ENCODE results near the gene OR2T11.
"Not testable (repeated sequence)": the region's sequence is repeated elsewhere in the genome, so short reads cannot be mapped to it uniquely, and the experiment has no call there.

OR2T11 gene

DNA sequence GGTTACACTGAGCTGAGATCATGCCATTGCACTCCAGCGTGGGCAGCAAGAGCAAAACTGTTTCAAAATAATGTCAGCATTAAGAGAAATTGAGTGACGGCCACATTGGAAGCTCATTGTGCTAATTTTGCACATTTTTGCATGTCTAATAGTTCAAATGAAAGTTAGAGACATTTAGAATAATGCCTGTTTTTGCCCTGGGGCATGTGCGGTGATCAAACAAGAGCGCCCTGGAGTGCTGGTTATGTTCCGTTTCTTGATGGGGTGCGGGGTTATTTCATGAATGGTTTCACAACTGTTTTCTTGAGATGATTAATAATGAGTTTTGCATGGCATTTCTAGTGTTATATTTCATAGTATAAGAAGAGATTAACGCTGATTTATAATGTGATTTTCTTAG lies 13.1 kb downstream of the OR2T11 start:
- no peak for DNase-seq (ENCODE audit: low read depth, low spot score)

DNA sequence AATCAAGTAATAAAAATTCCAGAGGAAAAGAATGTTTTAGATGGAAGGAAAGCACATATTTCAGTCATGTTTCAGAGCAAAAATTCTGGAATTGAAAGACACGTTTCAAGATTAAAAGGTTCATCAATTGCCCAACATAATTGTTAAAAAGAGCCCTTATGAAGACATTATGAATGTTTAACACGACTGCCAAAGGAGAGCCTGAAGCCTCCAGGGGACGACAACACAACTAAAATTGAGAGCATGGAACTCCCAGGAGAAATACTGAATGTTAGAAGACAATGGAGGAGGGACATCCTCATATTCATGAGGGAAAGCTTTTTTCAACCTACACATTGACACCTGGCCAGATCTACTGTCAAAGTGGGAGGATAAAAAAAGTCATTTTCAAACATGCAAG lies 16.0 kb downstream of the OR2T11 start:
- no peak for DNase-seq (ENCODE audit: low read depth, low spot score)

DNA sequence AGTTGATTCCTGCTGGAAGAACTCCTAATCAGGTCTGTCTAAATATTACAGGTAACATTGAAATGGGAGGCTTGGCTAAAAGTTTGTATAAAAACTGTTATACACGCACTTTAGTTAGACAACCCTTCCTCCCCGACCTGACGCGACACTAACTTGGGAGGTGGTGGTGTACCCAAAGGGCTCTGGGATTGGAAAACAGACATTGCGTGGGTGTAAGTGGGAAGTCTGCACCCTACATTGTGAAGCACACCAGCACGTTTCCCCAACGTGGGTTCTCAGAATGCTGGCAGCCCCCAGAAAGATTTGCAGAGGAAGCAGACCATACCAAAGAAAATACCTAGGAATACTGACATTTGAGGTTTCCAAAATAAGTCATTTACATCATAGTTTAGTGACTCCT lies 16.8 kb downstream of the OR2T11 start:
- no peak for DNase-seq (ENCODE audit: low read depth, low spot score)

DNA sequence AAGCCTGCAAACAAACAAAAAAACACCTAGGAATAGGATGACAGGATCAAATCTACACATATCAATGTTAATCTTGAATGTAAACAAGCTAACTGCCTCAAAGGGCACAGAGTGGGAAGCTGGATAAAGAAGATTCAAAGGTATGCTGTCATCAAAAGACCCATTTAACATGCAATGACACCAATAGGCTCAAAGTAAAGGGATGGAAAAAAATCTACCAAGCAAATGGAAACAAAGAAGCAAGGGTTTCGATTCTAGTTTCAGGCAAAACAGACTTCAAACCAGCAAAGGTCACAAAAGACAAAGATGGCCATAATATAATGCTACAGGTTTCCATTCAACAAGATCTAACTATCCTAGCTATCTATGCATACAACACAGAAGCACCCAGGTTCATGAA lies 21.1 kb downstream of the OR2T11 start:
- DNase-seq (ENCODE audit: low read depth, low spot score), result no peak

GRCh38 chr1:248611883-248612414 lies 22.9 kb downstream of the OR2T11 start:
- DNase-seq (ENCODE audit: low read depth, low spot score), result no peak

DNA sequence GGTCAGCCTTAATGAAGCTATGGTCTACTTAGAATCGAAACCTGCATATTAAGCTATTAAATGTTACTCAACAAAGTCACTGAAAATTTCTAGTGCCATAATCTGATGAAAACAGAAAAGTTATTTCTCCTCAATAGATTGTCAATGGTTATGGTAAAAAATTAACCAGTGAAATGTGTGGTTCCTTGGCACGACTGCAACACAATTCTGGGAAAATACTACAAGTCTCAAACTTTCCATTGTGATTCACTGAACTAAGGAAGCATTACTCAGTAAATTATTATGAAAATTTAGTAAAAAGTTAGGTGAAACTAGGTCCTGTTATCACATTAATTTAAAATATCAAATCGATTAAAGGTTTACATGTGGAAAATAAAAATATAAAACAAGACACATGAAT lies 24.6 kb downstream of the OR2T11 start:
- no peak for DNase-seq (ENCODE audit: low read depth, low spot score)

GRCh38 chr1:248599396-248599795 lies 35.5 kb downstream of the OR2T11 start:
- no peak for DNase-seq (ENCODE audit: low read depth, low spot score)

GRCh38 chr1:248597589-248597988 lies 37.3 kb downstream of the OR2T11 start, which contains the start of gene OR2T10:
Gene OR2T10, minus strand, starts transcription at chr1:248597700. Its CDS starts 3,932 bp downstream, at chr1:248593768.
- DNase-seq (ENCODE audit: low read depth, low spot score), result no peak

- no peak for DNase-seq (ENCODE audit: low read depth, low spot score)
These were observed 38.3 kb downstream of the OR2T11 start for GRCh38 chr1:248596615-248597014.

DNA sequence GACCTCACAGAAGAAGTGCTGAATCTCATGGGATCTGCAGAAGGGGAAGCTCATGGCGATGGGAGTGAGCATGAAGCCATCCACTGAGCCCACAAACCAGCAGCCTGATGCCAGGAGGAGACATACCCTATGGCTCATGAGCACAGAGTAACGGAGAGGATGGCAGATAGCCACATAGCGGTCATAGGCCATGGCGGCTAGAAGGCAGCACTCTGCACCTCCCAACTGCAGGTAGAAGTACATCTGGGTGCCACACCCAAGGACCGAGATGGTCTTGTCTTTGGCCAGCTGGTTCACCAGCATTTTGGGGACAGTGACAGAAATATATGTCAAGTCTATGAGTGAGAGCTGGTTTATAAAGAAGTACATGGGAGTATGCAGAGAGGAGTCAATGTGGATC lies 41.7 kb downstream of the OR2T11 start:
- no peak for DNase-seq (ENCODE audit: low read depth, low spot score)

DNA sequence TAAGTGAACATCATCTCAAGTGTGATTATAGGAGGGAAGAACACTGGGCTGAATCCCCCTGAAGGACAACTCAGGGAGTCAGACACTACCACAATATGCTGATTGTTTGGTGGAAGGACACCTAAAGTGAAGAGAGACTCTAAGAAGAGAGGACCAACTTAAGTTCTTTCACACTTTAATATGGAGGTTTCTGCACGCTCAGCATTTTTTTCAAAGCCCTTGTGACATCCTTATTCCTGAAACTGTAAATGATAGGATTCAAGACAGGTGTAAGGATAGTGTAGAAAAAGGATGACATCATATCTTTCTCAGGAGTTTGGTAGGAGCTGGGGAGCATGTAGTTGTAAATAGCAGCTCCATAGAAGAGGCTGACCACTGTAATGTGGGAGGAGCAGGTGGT lies 42.2 kb downstream of the OR2T11 start:
- DNase-seq (ENCODE audit: low read depth, low spot score), result no peak

GRCh38 chr1:248590055-248590454 lies 44.8 kb downstream of the OR2T11 start:
- no peak for DNase-seq (ENCODE audit: low read depth, low spot score)

DNA sequence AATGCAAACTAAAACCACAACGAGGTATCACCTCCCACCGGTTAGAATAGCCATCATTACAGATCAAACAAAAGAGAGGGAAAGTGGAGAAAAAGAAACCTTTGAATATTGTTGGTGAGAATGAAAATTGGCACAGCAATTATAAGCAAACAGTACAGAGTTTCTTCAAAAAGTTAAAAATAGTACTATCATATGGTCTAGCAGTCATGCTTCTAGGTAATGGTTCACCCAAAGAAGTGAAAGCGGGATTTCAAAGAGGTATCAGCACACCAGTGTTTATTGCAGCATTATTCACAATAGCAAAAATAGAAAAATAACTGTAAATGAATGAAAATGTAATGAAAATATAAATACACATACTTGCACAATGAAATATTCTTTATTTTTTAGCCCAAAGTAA lies 45.6 kb downstream of the OR2T11 start:
- no peak for DNase-seq (ENCODE audit: low read depth, low spot score)

GRCh38 chr1:248585266-248585665 lies 49.6 kb downstream of the OR2T11 start:
- DNase-seq (ENCODE audit: low read depth, low spot score), result no peak

DNA sequence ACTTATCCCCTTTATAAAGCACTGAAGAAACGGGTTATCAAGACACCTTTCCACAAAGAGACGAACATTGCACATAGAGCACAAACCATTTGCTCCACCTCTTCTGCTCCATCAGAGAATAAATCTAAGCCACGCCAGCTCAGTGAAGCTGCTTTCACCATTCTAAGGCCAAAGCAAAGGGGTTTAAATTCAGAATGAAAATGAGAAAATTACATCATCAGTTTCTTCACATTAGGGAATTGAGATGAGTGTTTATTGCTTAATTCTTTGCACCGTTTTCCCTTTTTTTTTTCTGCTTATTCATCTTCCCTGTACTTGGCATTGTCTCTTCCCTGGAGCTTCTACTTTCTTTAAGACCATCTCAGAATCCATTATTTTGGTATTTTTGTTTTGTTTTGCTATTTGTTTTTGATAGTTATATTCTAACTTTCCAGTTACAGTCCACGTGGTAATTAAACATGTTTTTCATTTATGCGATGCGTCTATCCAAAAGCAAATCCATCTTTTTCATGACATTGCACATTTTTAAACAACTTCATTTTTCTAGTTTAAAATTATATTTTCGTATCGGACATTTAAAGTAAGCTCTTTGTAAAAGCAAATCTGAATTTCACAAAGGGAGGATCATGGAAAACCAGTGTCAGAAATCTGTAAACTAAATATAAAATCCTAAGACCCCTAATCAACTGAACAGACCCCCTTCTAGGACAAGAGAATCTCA lies 58.5 kb downstream of the OR2T11 start:
- no peak for DNase-seq (ENCODE audit: low read depth, low spot score)

GRCh38 chr1:248574657-248575056 lies 60.2 kb downstream of the OR2T11 start, which contains the start of gene OR2T34:
Gene OR2T34, minus strand, starts transcription at chr1:248574757. Its CDS starts 0 bp downstream, at chr1:248574757.
- DNase-seq (ENCODE audit: low read depth, low spot score), result not testable (repeated sequence)

- not testable (repeated sequence) for DNase-seq (ENCODE audit: low read depth, low spot score)
These were observed 61.0 kb downstream of the OR2T11 start for GRCh38 chr1:248573856-248574255.

Measured in brain pericyte (primary cell).